Caco-2 (cell line): ENCODE data around the gene NFAT5. TPM values are rescaled to one million over a fixed set of nuclear protein-coding genes. Genes with fewer than 3 reads are reported as not detected.
"Not testable (repeated sequence)": the region's sequence is repeated elsewhere in the genome, so short reads cannot be mapped to it uniquely, and the experiment has no call there.

Source experiments
- BruUV-seq: library from RNA; stranded (reverse); fragments of 400-500 nt; replicated peaks from 2 replicates; lab custom pipeline; 2021; lab: Mats Ljungman, UMichigan
- CTCF ChIA-PET: fragments of 300-600 bp; sonication (Branson Sonifier 250); formaldehyde crosslinking; loops from one replicate; lab custom pipeline; 2022; ENCODE audit warnings: antibody characterized with exemption; lab: Charles Lee
- POLR2A ChIA-PET: fragments of 300-600 bp; sonication (Branson Sonifier 250); formaldehyde crosslinking; loops from one replicate; lab custom pipeline; 2022; ENCODE audit warnings: antibody characterized with exemption; lab: Charles Lee
- DNase-seq, 2 experiments: peaks; one replicate each; pipeline versions ENCODE4 v3.0.0 to v3.0.0-alpha.2; 2020 to 2022
- H3K27me3 ChIP-seq: replicated peaks from 2 replicates; pipeline ENCODE4 v1.6.0; 2011; ENCODE audit warnings: low read length; ENCODE audit not compliant: control insufficient read depth, insufficient read depth
- H3K36me3 ChIP-seq: 2 replicates; pipeline ENCODE4 v1.5.1; 2011; ENCODE audit warnings: low read length; ENCODE audit not compliant: control insufficient read depth, insufficient read depth
- H3K4me1 ChIP-seq: fragments of 250-450 bp; sonication (Bioruptor Pico); 2 replicates; pipeline ENCODE4 v1.5.1; 2020; ENCODE audit warnings: mild to moderate bottlenecking
- H3K4me3 ChIP-seq: 2 replicates; pipeline ENCODE4 v1.5.1; 2011; ENCODE audit warnings: low read depth, mild to moderate bottlenecking, control low read depth, low read length
- H3K9me3 ChIP-seq: fragments of 250-450 bp; sonication (Bioruptor Pico); 2 replicates; pipeline ENCODE4 v1.5.1; 2020; ENCODE audit warnings: mild to moderate bottlenecking, moderate library complexity
- H3K27ac Mint-ChIP-seq: one replicate; pipeline ENCODE4 v1.8.0; 2022; ENCODE audit warnings: mixed read lengths; ENCODE audit not compliant: unreplicated experiment
- H3K27me3 Mint-ChIP-seq: one replicate; pipeline ENCODE4 v1.8.0; 2022; ENCODE audit warnings: mixed read lengths; ENCODE audit not compliant: insufficient read depth, unreplicated experiment
- H3K36me3 Mint-ChIP-seq: one replicate; pipeline ENCODE4 v1.8.0; 2022; ENCODE audit warnings: mild to moderate bottlenecking, mixed read lengths; ENCODE audit not compliant: insufficient read depth, unreplicated experiment
- H3K4me1 Mint-ChIP-seq: one replicate; pipeline ENCODE4 v1.8.0; 2022; ENCODE audit warnings: low read depth, mixed read lengths; ENCODE audit not compliant: unreplicated experiment
- H3K4me3 Mint-ChIP-seq: one replicate; pipeline ENCODE4 v1.8.0; 2022; ENCODE audit warnings: mild to moderate bottlenecking, moderate library complexity, mixed read lengths; ENCODE audit not compliant: unreplicated experiment
- H3K9me3 Mint-ChIP-seq: one replicate; pipeline ENCODE4 v1.8.0; 2022; ENCODE audit warnings: mixed read lengths; ENCODE audit not compliant: unreplicated experiment
- intact Hi-C: fragments of 100-400 bp; cut with micrococcal nuclease; formaldehyde crosslinking; loops from one replicate; pipeline ENCODE4 v1.10.0; 2022; ENCODE audit not compliant: unreplicated experiment
- total RNA-seq: library from RNA; stranded (reverse); gene quantifications from 2 replicates; pipeline ENCODE4 v1.2.3, GENCODE V29; 2022
- TF ChIP-seq, protein P1 (sequence below), 2 experiments: fragments of 200-600 bp in 1 of 2; IDR thresholded peaks; 1 replicate in 1 of 2; 2 replicates in 1 of 2; pipeline versions ENCODE4 v1.5.1 to v1.8.0; 2011 to 2022; ENCODE audit warnings: antibody characterized with exemption in 1 of 2, control low read depth in 1 of 2, inconsistent platforms in 1 of 2, low read depth in 1 of 2, low read length in 1 of 2, mild to moderate bottlenecking in 1 of 2, moderate library complexity in 1 of 2; ENCODE audit not compliant: insufficient read depth in 1 of 2, severe bottlenecking in 1 of 2, unreplicated experiment in 1 of 2

Gene NFAT5
- total RNA-seq, 1 experiment from 2014 or later: 87.6 TPM

DNA sequence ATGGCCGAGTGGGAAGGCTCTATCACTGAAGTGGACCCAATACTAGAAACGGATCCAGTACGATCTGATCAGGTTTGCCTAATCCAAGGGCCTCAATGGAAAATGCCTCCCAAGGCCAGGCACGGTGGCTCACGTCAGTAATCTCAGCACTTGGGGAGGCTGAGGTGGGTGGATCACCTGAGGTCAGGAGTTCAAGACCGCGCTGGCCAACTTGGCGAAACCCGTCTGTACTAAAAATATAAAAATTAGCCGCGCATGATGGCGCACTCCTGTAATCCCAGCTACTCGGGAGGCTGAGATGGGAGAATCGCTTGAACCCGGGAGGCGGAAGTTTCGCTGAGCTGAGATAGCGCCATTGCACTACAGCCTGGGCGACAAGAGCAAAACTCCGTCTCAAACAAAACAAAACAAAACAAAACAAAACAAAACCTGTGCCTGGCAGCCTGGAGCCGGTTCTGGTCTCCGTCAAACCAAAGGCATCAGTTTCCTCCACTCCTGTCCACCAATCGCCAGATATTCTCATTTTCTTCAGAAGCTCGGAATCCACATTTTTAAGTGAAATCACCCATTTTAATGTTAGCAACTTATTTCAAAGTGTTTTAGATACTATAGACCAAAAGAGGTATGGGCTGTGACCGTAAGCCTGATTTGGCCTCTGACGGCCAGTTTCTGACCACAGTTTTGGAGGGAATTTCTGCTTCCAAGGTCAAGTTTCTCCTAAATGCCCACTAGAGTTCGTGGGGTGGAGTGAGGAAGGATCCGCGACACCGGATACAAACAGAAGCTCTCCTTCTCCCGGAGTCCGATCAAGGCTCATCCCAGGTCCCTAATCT is 159.9 kb downstream of the NFAT5 start:
- Mint-ChIP-seq H3K4me3 (peak overlapping the region; percentile 95), H3K36me3 (peaks cover 51% of the 10 kb centered on the region), H3K27ac (peak overlapping the region; percentile 98), H3K27me3 (no peaks in the 10 kb centered on the region), H3K4me1 (peaks cover 30% of the 10 kb centered on the region), H3K9me3 (no peaks in the 10 kb centered on the region)
- H3K27me3 ChIP-seq: no peaks in the 10 kb centered on the region
- peaks cover 32% of the 10 kb centered on the region for H3K4me1 ChIP-seq
- BruUV-seq: TSS peak; percentile 67
- intact Hi-C loops: loop anchor here (1.0 to 2.0 kb wide), 2 partner anchors 17 to 30 kb away; no protein-coding TSS in a partner anchor
- no peaks in the 10 kb centered on the region for H3K9me3 ChIP-seq
- TF ChIP-seq, protein P1, sequence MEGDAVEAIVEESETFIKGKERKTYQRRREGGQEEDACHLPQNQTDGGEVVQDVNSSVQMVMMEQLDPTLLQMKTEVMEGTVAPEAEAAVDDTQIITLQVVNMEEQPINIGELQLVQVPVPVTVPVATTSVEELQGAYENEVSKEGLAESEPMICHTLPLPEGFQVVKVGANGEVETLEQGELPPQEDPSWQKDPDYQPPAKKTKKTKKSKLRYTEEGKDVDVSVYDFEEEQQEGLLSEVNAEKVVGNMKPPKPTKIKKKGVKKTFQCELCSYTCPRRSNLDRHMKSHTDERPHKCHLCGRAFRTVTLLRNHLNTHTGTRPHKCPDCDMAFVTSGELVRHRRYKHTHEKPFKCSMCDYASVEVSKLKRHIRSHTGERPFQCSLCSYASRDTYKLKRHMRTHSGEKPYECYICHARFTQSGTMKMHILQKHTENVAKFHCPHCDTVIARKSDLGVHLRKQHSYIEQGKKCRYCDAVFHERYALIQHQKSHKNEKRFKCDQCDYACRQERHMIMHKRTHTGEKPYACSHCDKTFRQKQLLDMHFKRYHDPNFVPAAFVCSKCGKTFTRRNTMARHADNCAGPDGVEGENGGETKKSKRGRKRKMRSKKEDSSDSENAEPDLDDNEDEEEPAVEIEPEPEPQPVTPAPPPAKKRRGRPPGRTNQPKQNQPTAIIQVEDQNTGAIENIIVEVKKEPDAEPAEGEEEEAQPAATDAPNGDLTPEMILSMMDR (IDR thresholded peaks at IDR 0.05; ENCODE audit: insufficient read depth in 1 of 2, low read depth in 1 of 2, low read length in 1 of 2, severe bottlenecking in 1 of 2, unreplicated experiment in 1 of 2): no peak
- DNase-seq: peak in 1 of 2 experiments; percentile 21
- CTCF ChIA-PET: interaction anchor here (0.6 to 2.0 kb wide), 6 partner anchors 9 to 134 kb away, joined by 3 to 13 read pairs (median 3); partner anchors contain the start of gene NOB1
- POLR2A ChIA-PET: interaction anchor here (0.8 to 1.9 kb wide), 4 partner anchors 13 to 387 kb away, joined by 3 to 31 read pairs (median 4); partner anchors contain the start of genes COG8 and NOB1
- no peaks in the 10 kb centered on the region for H3K36me3 ChIP-seq
- H3K4me3 ChIP-seq: peak overlapping the region; percentile 38

DNA sequence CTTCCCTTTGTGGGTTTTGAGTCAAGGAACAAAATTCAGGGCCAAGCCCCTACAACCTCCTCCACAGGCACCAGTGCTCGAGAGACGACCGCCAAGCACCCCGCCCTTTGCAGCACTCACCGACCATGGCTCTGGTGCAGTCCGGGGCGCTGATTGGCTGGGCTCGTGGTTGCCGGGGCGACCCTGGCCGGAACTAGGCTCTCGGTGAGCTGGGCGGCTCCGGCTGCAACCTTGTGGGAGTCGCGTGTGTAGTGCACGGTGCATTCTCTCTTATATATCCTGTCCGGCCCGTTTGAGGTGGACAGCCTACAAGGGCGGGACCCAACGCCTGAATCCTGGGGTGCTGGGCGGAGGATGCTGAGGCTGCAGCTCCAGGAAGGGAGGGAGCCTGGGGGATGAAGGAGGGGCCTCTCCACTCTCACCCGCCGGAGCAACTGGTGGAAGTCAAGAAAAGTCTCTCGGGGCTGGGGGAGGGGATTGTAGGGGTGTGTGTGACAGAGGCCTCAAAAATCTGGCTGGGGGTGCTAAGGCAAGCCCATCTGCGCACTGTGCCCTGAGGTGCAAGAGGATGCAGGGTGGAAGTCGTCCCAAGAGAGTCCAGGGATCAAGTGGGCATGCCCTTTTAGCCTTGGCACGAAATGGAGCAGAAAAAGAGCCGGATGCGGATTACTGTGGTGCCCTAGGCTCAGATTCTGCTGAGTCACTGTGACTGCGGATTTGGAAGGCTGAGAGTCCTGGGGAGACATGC is 160.7 kb downstream of the NFAT5 start, which contains the start of gene NQO1:
Gene NQO1, minus strand, starts transcription at position 248 of the 748 bp plus-strand sequence. Its CDS starts 121 bp downstream, at position 127.
- no TSS peak for BruUV-seq
- Mint-ChIP-seq H3K36me3 (peaks cover 43% of the 10 kb centered on the region), H3K4me1 (peaks cover 30% of the 10 kb centered on the region), H3K4me3 (peak within 1 kb of the TSS; percentile 95), H3K9me3 (no peaks in the 10 kb centered on the region), H3K27me3 (no peaks in the 10 kb centered on the region), H3K27ac (peak within 1 kb of the TSS; percentile 98)
- ChIA-PET CTCF (interaction anchor here (0.6 to 2.0 kb wide), 4 partner anchors 11 to 133 kb away, joined by 3 to 13 read pairs (median 3); partner anchors contain the start of gene NOB1), POLR2A (interaction anchor here (0.6 to 1.9 kb wide), 7 partner anchors 11 to 452 kb away, joined by 3 to 31 read pairs (median 4); partner anchors contain the start of genes COG8 and NOB1)
- DNase-seq: peak; percentile 98 to 99
- Histone ChIP-seq H3K4me1 (peaks cover 32% of the 10 kb centered on the region), H3K36me3 (no peaks in the 10 kb centered on the region), H3K4me3 (peak within 1 kb of the TSS; percentile 38), H3K9me3 (no peaks in the 10 kb centered on the region), H3K27me3 (no peaks in the 10 kb centered on the region)
- TF ChIP-seq, protein P1 (IDR thresholded peaks at IDR 0.05; ENCODE audit: insufficient read depth in 1 of 2, low read depth in 1 of 2, low read length in 1 of 2, severe bottlenecking in 1 of 2, unreplicated experiment in 1 of 2): no peak
- intact Hi-C loops: loop anchor here (1.0 to 2.0 kb wide), 2 partner anchors 18 to 29 kb away; no protein-coding TSS in a partner anchor

DNA sequence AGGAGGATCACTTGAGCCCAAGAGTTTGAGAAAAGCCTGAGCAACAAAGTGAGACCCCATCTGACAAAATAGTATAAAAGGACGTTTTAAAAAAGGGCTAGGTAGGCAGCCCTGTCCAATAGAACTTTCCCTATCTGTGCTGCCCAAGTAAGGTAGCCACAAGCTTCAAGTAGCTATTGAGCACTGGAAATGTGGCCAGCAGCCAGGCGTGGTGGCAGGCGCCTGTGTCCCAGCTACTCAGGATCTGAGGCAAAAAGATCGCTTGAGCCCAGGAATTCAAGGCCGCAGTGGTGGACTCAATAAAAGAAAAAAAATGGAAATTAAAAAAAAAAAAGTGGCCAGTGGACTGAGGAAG is 162.1 kb downstream of the NFAT5 start:
- Mint-ChIP-seq H3K4me3 (peak overlapping the region; percentile 95), H3K27me3 (no peaks in the 10 kb centered on the region), H3K4me1 (peaks cover 30% of the 10 kb centered on the region), H3K9me3 (no peaks in the 10 kb centered on the region), H3K36me3 (peaks cover 35% of the 10 kb centered on the region), H3K27ac (peak overlapping the region; percentile 98)
- no peaks in the 10 kb centered on the region for H3K27me3 ChIP-seq
- TF ChIP-seq, protein P1 (IDR thresholded peaks at IDR 0.05; ENCODE audit: insufficient read depth in 1 of 2, low read depth in 1 of 2, low read length in 1 of 2, severe bottlenecking in 1 of 2, unreplicated experiment in 1 of 2): no peak
- ChIA-PET POLR2A (interaction anchor here (0.7 kb wide), 1 partner anchor 190 kb away, joined by 3 read pairs; no protein-coding TSS in a partner anchor), CTCF (no interaction called here)
- no peaks in the 10 kb centered on the region for H3K36me3 ChIP-seq
- peaks cover 26% of the 10 kb centered on the region for H3K4me1 ChIP-seq
- intact Hi-C loops: loop anchor here (2.0 kb wide), 1 partner anchor 19 kb away; no protein-coding TSS in a partner anchor
- BruUV-seq: no TSS peak
- peak overlapping the region; percentile 38 for H3K4me3 ChIP-seq
- no peaks in the 10 kb centered on the region for H3K9me3 ChIP-seq
- DNase-seq: no peak

DNA sequence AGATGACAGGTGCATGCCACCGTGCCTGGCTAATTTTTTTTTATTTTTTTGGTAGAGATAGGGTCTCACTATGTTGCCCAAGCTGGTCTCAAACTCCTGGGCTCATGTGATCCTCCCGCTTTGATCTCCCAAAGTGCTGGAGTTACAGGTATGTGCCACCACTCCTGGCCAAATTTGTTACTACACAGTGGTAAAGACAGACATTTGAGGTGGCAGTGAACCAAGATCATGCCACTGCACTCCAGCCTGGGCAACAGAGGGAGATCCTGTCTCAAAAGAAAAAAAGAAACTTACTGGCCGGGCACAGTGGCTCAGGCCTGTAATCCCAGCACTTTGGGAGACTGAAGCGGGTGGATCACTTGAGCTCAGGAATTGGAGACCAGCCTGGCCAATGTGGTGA is 163.3 kb downstream of the NFAT5 start:
- H3K27ac Mint-ChIP-seq, CTCF ChIA-PET, DNase-seq, H3K4me3 ChIP-seq, H3K36me3 ChIP-seq, H3K27me3 Mint-ChIP-seq, H3K9me3 Mint-ChIP-seq, H3K27me3 ChIP-seq, H3K4me3 Mint-ChIP-seq, BruUV-seq, H3K9me3 ChIP-seq, intact Hi-C loops: not testable (repeated sequence)
- H3K4me1 ChIP-seq: peaks cover 15% of the 10 kb centered on the region
- H3K4me1 Mint-ChIP-seq: peaks cover 24% of the 10 kb centered on the region
- H3K36me3 Mint-ChIP-seq: peaks cover 24% of the 10 kb centered on the region
- POLR2A ChIA-PET: interaction anchor here (1.6 kb wide), 1 partner anchor 26 kb away, joined by 4 read pairs; the partner anchor contains the start of gene NOB1
